NCI-H2227 (cell line): Measurements from ENCODE around the gene CBX2.

Source experiments
- DNase-seq: peaks from one replicate; lab custom pipeline; 2025; ENCODE audit not compliant: unreplicated experiment; lab: John Stamatoyannopoulos, UW

Gene CBX2

GRCh38 chr17:79786930-79787643 is 9.1 kb downstream of the CBX2 start:
- DNase-seq: no peak

GRCh38 chr17:79788455-79788854 is 10.5 kb downstream of the CBX2 start:
- no peak for DNase-seq

GRCh38 chr17:79788989-79789942 is 11.3 kb downstream of the CBX2 start:
- no peak for DNase-seq

- no peak for DNase-seq
Observed at GRCh38 chr17:79789943-79790804, 12.2 kb downstream of the CBX2 start.

GRCh38 chr17:79790805-79791734 is 13.1 kb downstream of the CBX2 start:
- DNase-seq: peak; percentile 37

- no peak for DNase-seq
Observed at GRCh38 chr17:79791735-79792161, 13.8 kb downstream of the CBX2 start.

GRCh38 chr17:79792341-79792871 is 14.5 kb downstream of the CBX2 start:
- DNase-seq: no peak

- peak; percentile 72 for DNase-seq
Observed at GRCh38 chr17:79792984-79793923, 15.3 kb downstream of the CBX2 start.

- DNase-seq: peak; percentile 86
Observed at GRCh38 chr17:79793924-79794304, 16.0 kb downstream of the CBX2 start.

GRCh38 chr17:79794659-79795511 is 16.9 kb downstream of the CBX2 start:
- DNase-seq: no peak

- DNase-seq: peak; percentile 30
Observed at GRCh38 chr17:79795795-79796443, 18.0 kb downstream of the CBX2 start.

- DNase-seq: no peak
Observed at GRCh38 chr17:79796444-79796762, 18.5 kb downstream of the CBX2 start.

GRCh38 chr17:79796763-79797491 is 19.0 kb downstream of the CBX2 start, which contains the start of gene CBX8:
TSS of gene CBX8 (minus strand) at chr17:79797077. CDS start at chr17:79796998, 79 bp downstream.
- peak; percentile 100 for DNase-seq

GRCh38 chr17:79797492-79798298 is 19.7 kb downstream of the CBX2 start:
- DNase-seq: peak; percentile 90

- no peak for DNase-seq
Observed at GRCh38 chr17:79798299-79799173, 20.6 kb downstream of the CBX2 start.
